Measurements from ENCODE around the gene CILP2. TPM values are rescaled to one million over a fixed set of nuclear protein-coding genes. Genes with fewer than 3 reads are reported as not detected.

CILP2 gene
- total and polyA plus RNA-seq, 2 of the 4 experiments (the other 2 are of a cell fraction), result 0.18 to 0.87 TPM

DNA sequence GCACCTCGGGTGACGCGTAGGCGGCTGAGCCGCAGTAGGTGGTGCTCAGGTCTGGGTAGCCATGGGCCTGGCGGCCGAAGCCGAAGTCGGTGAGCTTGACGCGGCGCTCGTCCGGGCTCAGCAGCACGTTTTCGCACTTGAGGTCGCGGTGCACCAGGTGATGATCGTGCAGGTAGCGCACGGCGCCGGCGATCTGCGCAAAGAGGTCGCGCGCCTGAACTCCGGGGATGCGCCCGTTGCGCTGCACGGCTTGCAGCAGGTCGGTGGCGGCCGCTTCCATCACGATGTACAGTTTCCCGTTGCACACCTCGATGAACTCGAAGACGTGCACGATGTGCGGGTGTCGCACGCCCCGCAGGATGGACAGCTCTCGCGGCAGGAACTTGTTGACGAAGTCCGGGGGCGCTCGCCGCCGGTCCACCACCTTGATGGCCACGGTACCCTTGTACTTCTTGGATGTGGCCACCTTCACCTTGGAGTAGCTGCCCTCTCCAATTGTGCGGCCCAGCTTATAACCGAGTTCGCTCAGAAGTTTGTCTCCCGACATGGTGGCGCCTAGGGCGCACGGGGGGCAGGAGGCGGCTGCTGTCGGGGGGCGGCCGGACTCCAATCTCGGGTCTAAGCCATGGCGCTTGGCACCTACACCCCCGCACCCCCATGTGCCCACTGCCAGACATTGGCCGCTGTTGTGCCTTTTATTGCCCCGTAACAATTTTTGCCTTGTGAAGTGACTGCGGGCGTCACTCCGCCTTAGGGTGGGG lies 23.0 kb upstream of the CILP2 start, which contains the start of gene TSSK6:
TSSK6 (minus strand) TSS at position 668 of the 761 bp plus-strand sequence; CDS start at position 547, 121 bp downstream.
- peak within 1 kb of the TSS; percentile 92 for H3K14ac ChIP-seq (replicated peaks; ENCODE audit: low read depth, low read length)
- H2BK15ac ChIP-seq (ENCODE audit: low read depth, low read length), result no peak within 1 kb of the TSS; the same call in 1 of the 3 replicates
- TF ChIP-seq, protein P1, sequence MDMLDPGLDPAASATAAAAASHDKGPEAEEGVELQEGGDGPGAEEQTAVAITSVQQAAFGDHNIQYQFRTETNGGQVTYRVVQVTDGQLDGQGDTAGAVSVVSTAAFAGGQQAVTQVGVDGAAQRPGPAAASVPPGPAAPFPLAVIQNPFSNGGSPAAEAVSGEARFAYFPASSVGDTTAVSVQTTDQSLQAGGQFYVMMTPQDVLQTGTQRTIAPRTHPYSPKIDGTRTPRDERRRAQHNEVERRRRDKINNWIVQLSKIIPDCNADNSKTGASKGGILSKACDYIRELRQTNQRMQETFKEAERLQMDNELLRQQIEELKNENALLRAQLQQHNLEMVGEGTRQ (IDR thresholded peaks at IDR 0.05; ENCODE audit: low read depth, low read length), result no peak
- no peak for TF ChIP-seq MXI1 (IDR thresholded peaks at IDR 0.05; ENCODE audit: borderline replicate concordance, low read depth, low read length)
- TF ChIP-seq CEBPB (IDR thresholded peaks at IDR 0.05; ENCODE audit: low read depth, low read length), result no peak
- no peak for TF ChIP-seq NFE2L2 (IDR thresholded peaks at IDR 0.05; ENCODE audit: low read depth, low read length)
- no peak for TF ChIP-seq RCOR1 (IDR thresholded peaks at IDR 0.05; ENCODE audit: insufficient replicate concordance, low read length)
- TF ChIP-seq SMC3 (IDR thresholded peaks at IDR 0.05; ENCODE audit: low read depth, low read length), result no peak
- no peak for TF ChIP-seq FOS (IDR thresholded peaks at IDR 0.05; ENCODE audit: low read depth, low read length)
- TF ChIP-seq CHD1 (IDR thresholded peaks at IDR 0.05; ENCODE audit: low read depth, low read length), result no peak
- TF ChIP-seq MAZ (IDR thresholded peaks at IDR 0.05; ENCODE audit: borderline replicate concordance, low read depth, low read length), result no peak
- H4K8ac ChIP-seq (ENCODE audit: low read depth in 2 of 2, low read length in 2 of 2), result peak within 1 kb of the TSS; percentile 98
- H3K9ac ChIP-seq (ENCODE audit: low read depth, low read length), result peak within 1 kb of the TSS; percentile 84
- whole genome bisulfite sequencing, 2 experiments (ENCODE audit: extremely low coverage in 2 of 2, insufficient read length in 1 of 2), result 88% methylated on average over 55 of the region's 74 CpGs; no CpG with 5 or more reads in 1 of the 2 experiments
- peak within 1 kb of the TSS; percentile 87 for H3K23ac ChIP-seq (ENCODE audit: low read depth, low read length)
- H3K27ac ChIP-seq (ENCODE audit: insufficient read depth, low read length), result peak within 1 kb of the TSS; percentile 81
- ATAC-seq (ENCODE audit: low read depth) (no peak), DNase-seq (no peak)
- in situ Hi-C loops (cut with MboI; ENCODE audit: low sequenced_read_pairs) (no loop called here), dilution Hi-C loops (cut with HindIII; ENCODE audit: low sequenced_read_pairs, unreplicated experiment) (no loop called here), intact Hi-C loops (cut with micrococcal nuclease) (no loop called here)
- peak within 1 kb of the TSS; percentile 99 for H2AFZ ChIP-seq (replicated peaks; ENCODE audit: low read length, poor library complexity)
- peaks cover 5% of the 10 kb centered on the region; the same call in 1 of the 2 replicates for H3K9me1 ChIP-seq (ENCODE audit: insufficient read depth, low read length)
- H4K91ac ChIP-seq (ENCODE audit: insufficient read depth, low read depth, low read length), result peak within 1 kb of the TSS; percentile 82
- 0 out of 2 replicates have a peak, but pooled peaks cover 3% of the 10 kb centered on the region for H3K9me3 ChIP-seq (ENCODE audit: control insufficient read depth, insufficient read depth, low read length)
- H2BK5ac ChIP-seq (ENCODE audit: low read depth, low read length, poor library complexity, severe bottlenecking), result peak within 1 kb of the TSS; percentile 68
- POLR2A ChIA-PET (ENCODE audit: unreplicated experiment), result no interaction called here
- CTCF ChIA-PET, result interaction anchor here (0.8 kb wide), 1 partner anchor 39 kb away, joined by 3 read pairs; no protein-coding TSS in a partner anchor
- peak within 1 kb of the TSS; percentile 60 for H3K4me3 ChIP-seq (ENCODE audit: insufficient read depth, low read depth, low read length)
- peak within 1 kb of the TSS; percentile 89 for H2AK5ac ChIP-seq (ENCODE audit: low read depth, low read length)
- H2AK9ac ChIP-seq (replicated peaks; ENCODE audit: low read depth, low read length, poor library complexity), result peak within 1 kb of the TSS; percentile 98
- peaks cover 4% of the 10 kb centered on the region; the same call in 1 of the 2 replicates for H4K20me1 ChIP-seq (ENCODE audit: insufficient read depth, low read length)
- H3K4ac ChIP-seq (ENCODE audit: low read depth, low read length), result peak within 1 kb of the TSS; percentile 94
- H2BK20ac ChIP-seq (ENCODE audit: low read depth, low read length), result no peak within 1 kb of the TSS
- H3K4me1 ChIP-seq (ENCODE audit: control insufficient read depth, insufficient read depth, low read length), result peaks cover 5% of the 10 kb centered on the region; the same call in 1 of the 2 replicates
- H2BK120ac ChIP-seq (ENCODE audit: low read depth, low read length), result peak within 1 kb of the TSS; percentile 71; the same call in 1 of the 2 replicates
- H3K18ac ChIP-seq (ENCODE audit: low read depth, low read length), result peak within 1 kb of the TSS; percentile 63
- H3K79me1 ChIP-seq (ENCODE audit: low read depth in 1 of 2, low read length in 2 of 2), result peaks cover 19 to 49% of the 10 kb centered on the region in 2 experiments
- H3K36me3 ChIP-seq (ENCODE audit: control insufficient read depth, insufficient read depth, low read length), result peaks cover 9% of the 10 kb centered on the region
- peak within 1 kb of the TSS; percentile 81 for H3K4me2 ChIP-seq (ENCODE audit: low read depth, low read length)
- H3K27me3 ChIP-seq (ENCODE audit: control insufficient read depth, insufficient read depth, low read length), result no peaks in the 10 kb centered on the region
- peak within 1 kb of the TSS; percentile 79 for H3K56ac ChIP-seq (ENCODE audit: extremely low read depth, insufficient read depth, low read length)
- H4K5ac ChIP-seq (ENCODE audit: low read depth, low read length), result peak within 1 kb of the TSS; percentile 88
- BruUV-seq (replicated peaks), result no TSS peak

All from IMR-90 (cell line).